Activated CD4-positive, alpha-beta T cell treated with anti-CD3 and anti-CD28 coated beads, Interleukin-2, amount 10 ng/mL, durations not matched to agents 7 days and 5 days (primary cell): ENCODE measurements around the gene CFAP58. TPM values are rescaled to one million over a fixed set of nuclear protein-coding genes. Genes with fewer than 3 reads are reported as not detected.

Experiments
- CTCF ChIA-PET: fragments of 350-600 bp; sonication (Branson Sonifier 250); formaldehyde crosslinking; loops from one replicate; lab custom pipeline; 2021; ENCODE audit warnings: antibody characterized with exemption; lab: Charles Lee
- POLR2A ChIA-PET: fragments of 350-600 bp; sonication (Branson Sonifier 250); formaldehyde crosslinking; loops from one replicate; lab custom pipeline; 2021; ENCODE audit warnings: antibody characterized with exemption; lab: Charles Lee
- DNase-seq: peaks from one replicate; pipeline ENCODE4 v3.0.0-alpha.2; 2020
- H3K27ac Mint-ChIP-seq: one replicate; pipeline ENCODE4 v1.8.0; 2021; ENCODE audit warnings: mild to moderate bottlenecking, moderate library complexity, mixed read lengths
- H3K27me3 Mint-ChIP-seq: one replicate; pipeline ENCODE4 v1.8.0; 2021; ENCODE audit warnings: mixed read lengths
- H3K36me3 Mint-ChIP-seq: one replicate; pipeline ENCODE4 v1.8.0; 2021; ENCODE audit warnings: low read depth, mixed read lengths
- H3K4me1 Mint-ChIP-seq: one replicate; pipeline ENCODE4 v1.8.0; 2021; ENCODE audit warnings: mixed read lengths
- H3K4me3 Mint-ChIP-seq: one replicate; pipeline ENCODE4 v1.8.0; 2021; ENCODE audit warnings: mild to moderate bottlenecking, moderate library complexity, mixed read lengths
- H3K9me3 Mint-ChIP-seq: one replicate; pipeline ENCODE4 v1.8.0; 2021; ENCODE audit warnings: mixed read lengths
- total RNA-seq, 2 experiments: library from RNA; stranded (reverse); gene quantifications; one replicate each; pipeline ENCODE4 v1.2.3, GENCODE V29; 2021

The CFAP58 gene
- total RNA-seq, 2 experiments from 2014 or later: 0.22 to 0.27 TPM

DNA sequence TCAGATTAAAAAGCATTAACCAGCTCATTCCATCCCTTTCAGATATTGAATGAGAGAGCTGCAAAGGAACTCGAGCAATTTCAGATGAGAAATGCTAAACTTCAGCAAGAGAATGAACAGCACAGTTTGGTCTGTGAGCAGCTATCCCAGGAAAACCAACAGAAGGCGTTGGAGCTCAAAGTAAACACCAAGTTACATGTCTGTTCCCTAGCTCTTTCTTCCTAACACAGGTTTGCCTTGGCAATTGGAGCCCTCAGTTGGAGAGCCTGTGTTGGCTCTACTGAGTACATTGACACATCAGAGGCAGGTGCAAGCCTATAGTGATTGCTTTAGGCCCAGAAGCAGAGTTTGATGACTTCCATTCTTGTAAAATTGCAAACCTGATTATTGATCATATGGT is 14.7 kb downstream of the CFAP58 start:
- H3K27me3 Mint-ChIP-seq: peaks cover 26% of the 10 kb centered on the region
- no peaks in the 10 kb centered on the region for H3K4me1 Mint-ChIP-seq
- no peak overlapping the region for H3K4me3 Mint-ChIP-seq
- CTCF ChIA-PET: no interaction called here
- H3K27ac Mint-ChIP-seq: no peak overlapping the region
- H3K9me3 Mint-ChIP-seq: no peaks in the 10 kb centered on the region
- POLR2A ChIA-PET: no interaction called here
- DNase-seq: no peak
- no peaks in the 10 kb centered on the region for H3K36me3 Mint-ChIP-seq

DNA sequence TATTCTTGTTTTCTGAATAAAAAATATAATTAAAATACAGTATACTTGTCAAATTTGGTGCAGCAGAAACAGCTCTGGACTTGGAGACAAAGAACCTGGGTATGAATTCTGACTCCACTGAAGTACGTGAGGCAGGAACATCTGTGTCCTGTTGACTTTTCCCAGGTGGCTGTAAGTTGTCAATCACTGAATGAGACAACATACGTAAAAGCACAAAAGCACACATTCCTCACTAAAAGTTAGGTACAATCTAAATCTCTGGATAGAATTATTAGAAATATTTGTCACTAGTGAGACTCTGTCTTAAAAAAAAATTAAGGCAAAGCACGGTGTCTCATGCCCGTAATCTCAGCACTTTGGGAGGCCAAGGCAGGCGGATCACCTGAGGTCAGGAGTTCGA is 18.1 kb downstream of the CFAP58 start:
- no peak for DNase-seq
- ChIA-PET POLR2A (no interaction called here), CTCF (no interaction called here)
- no peaks in the 10 kb centered on the region for H3K36me3 Mint-ChIP-seq
- H3K4me3 Mint-ChIP-seq: no peak overlapping the region
- no peaks in the 10 kb centered on the region for H3K4me1 Mint-ChIP-seq
- no peaks in the 10 kb centered on the region for H3K9me3 Mint-ChIP-seq
- peaks cover 30% of the 10 kb centered on the region for H3K27me3 Mint-ChIP-seq
- no peak overlapping the region for H3K27ac Mint-ChIP-seq

DNA sequence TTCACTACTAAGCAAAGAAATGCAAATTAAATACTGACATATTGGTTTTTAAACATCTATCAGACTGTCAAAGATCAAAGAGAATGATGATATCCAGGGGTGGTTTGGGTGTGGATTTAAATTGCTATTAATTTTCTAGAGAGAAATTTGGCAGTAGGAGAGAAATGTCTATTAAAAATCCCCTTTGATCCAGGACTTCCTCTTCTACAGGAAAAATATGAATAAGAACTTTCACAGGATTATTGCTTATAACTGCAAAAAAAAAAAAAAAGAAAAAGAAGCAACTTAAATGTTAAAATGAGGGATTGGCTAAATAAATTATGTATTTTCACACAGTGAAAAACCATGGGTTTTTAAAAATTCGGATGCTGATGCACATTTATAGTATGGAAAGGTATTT is 21.0 kb downstream of the CFAP58 start:
- Mint-ChIP-seq H3K27ac (no peak overlapping the region), H3K9me3 (no peaks in the 10 kb centered on the region), H3K4me3 (no peak overlapping the region), H3K36me3 (no peaks in the 10 kb centered on the region), H3K4me1 (no peaks in the 10 kb centered on the region), H3K27me3 (peaks cover 39% of the 10 kb centered on the region)
- ChIA-PET CTCF (interaction anchor here (0.7 kb wide), 1 partner anchor 158 kb away, joined by 3 read pairs; no protein-coding TSS in a partner anchor), POLR2A (no interaction called here)
- no peak for DNase-seq

DNA sequence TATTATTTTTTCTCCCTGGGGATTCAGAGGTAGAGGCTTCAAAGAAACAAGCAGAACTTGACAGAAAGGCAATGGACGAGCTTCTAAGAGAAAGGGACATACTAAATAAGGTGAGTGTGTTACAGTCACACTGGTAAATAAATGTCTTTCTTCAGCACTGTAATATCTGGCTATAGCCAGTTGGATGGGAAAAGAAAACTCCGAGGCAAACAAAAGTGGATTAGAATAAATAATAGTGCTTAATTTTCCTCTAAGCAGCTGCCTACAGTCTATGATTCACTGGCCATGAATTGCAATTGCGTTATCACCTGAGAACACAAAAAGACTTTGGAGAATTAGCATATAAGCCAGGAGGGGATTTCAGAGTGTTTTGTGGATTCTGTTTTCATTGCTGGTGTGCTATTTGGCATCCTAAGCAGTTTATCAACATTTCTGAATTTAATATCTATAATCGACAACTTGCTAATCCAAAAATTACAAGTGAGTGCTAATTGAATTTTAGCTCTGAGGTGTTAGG is 23.2 kb downstream of the CFAP58 start:
- H3K4me1 Mint-ChIP-seq: no peaks in the 10 kb centered on the region
- ChIA-PET POLR2A (no interaction called here), CTCF (interaction anchor here (0.6 kb wide), 1 partner anchor 39 kb away, joined by 4 read pairs; no protein-coding TSS in a partner anchor)
- no peak for DNase-seq
- no peaks in the 10 kb centered on the region for H3K9me3 Mint-ChIP-seq
- peaks cover 36% of the 10 kb centered on the region for H3K27me3 Mint-ChIP-seq
- no peak overlapping the region for H3K27ac Mint-ChIP-seq
- H3K4me3 Mint-ChIP-seq: no peak overlapping the region
- H3K36me3 Mint-ChIP-seq: no peaks in the 10 kb centered on the region

DNA sequence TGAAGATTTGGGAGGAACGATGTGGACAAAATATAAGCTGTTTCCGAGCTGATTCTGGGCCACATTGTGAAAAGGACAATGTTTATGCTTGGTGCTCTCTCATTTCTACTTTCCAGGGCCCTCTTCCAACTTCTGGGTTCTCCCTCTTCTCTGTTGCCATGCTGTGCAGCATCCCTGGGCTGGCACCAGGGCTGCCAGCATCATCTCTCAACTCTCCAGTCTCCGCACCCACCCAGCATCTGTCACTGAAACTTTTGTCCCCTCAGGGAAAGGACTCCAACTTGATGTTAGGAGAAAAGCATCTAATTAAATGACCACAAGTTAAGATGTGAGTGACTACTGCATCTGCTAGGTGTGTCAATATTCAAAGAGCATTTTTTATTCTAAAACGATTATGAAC is 26.7 kb downstream of the CFAP58 start:
- Mint-ChIP-seq H3K36me3 (no peaks in the 10 kb centered on the region), H3K9me3 (no peaks in the 10 kb centered on the region), H3K4me1 (peaks cover 2% of the 10 kb centered on the region), H3K4me3 (no peak overlapping the region), H3K27me3 (peaks cover 39% of the 10 kb centered on the region), H3K27ac (no peak overlapping the region)
- no peak for DNase-seq
- POLR2A ChIA-PET: no interaction called here
- CTCF ChIA-PET: no interaction called here

DNA sequence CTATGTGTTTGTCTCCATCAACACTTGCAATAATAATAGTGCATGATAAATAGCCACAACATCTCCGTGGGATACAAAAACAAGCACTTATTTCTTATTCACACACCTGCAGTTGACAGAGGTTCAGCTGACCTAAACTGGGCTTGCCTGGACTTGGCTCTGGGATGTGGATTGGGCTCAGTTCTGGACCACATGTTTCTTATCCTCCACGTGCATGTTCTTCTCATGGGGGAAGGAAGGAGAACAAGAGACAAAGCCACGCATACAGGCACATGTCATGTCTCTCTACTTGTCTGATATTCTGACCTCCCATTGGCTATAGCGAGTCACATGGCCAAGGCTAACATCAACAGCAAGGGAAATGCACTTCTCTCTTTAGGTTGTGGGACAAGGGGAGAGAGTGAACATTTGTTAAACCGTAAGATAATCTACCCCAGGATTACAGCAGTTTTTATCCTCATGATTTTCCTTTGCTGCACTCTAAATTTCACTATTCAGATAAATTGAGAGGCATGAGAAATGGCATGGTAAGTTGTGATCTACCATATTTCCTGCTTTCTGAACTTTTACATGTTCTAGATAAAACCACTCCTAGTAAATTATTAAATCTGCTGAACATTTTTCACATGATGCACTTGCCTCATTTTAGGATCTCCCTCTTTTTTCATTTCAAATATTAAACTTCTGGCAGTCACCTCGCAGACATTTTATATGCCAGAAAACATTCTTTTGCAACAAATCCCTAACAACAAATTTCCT is 33.7 kb downstream of the CFAP58 start:
- Mint-ChIP-seq H3K27ac (no peak overlapping the region), H3K27me3 (peaks cover 27% of the 10 kb centered on the region), H3K9me3 (no peaks in the 10 kb centered on the region), H3K36me3 (no peaks in the 10 kb centered on the region), H3K4me1 (peaks cover 11% of the 10 kb centered on the region), H3K4me3 (no peak overlapping the region)
- CTCF ChIA-PET: no interaction called here
- POLR2A ChIA-PET: no interaction called here
- DNase-seq: no peak

DNA sequence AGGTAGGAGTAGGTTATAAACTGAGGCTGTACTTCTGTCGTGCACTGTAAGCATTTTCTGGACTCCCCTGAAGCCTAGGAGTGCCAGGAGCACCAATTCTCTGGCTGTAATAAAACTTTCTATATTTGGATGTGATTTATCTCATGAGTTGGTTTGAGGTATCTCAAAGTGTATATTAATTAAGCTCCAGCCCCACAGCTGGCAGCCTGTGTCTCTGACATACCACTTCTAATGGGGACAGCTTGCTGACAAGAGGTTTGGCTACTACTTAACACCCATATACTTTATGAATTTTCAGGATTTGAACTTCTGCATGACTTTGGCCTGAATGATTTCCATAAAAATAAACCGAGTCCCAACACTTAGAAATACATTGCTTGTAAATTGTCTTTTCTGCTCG is 35.2 kb downstream of the CFAP58 start:
- H3K36me3 Mint-ChIP-seq: no peaks in the 10 kb centered on the region
- H3K9me3 Mint-ChIP-seq: no peaks in the 10 kb centered on the region
- peaks cover 11% of the 10 kb centered on the region for H3K4me1 Mint-ChIP-seq
- DNase-seq: no peak
- H3K4me3 Mint-ChIP-seq: no peak overlapping the region
- ChIA-PET POLR2A (no interaction called here), CTCF (no interaction called here)
- H3K27me3 Mint-ChIP-seq: peaks cover 29% of the 10 kb centered on the region
- no peak overlapping the region for H3K27ac Mint-ChIP-seq

DNA sequence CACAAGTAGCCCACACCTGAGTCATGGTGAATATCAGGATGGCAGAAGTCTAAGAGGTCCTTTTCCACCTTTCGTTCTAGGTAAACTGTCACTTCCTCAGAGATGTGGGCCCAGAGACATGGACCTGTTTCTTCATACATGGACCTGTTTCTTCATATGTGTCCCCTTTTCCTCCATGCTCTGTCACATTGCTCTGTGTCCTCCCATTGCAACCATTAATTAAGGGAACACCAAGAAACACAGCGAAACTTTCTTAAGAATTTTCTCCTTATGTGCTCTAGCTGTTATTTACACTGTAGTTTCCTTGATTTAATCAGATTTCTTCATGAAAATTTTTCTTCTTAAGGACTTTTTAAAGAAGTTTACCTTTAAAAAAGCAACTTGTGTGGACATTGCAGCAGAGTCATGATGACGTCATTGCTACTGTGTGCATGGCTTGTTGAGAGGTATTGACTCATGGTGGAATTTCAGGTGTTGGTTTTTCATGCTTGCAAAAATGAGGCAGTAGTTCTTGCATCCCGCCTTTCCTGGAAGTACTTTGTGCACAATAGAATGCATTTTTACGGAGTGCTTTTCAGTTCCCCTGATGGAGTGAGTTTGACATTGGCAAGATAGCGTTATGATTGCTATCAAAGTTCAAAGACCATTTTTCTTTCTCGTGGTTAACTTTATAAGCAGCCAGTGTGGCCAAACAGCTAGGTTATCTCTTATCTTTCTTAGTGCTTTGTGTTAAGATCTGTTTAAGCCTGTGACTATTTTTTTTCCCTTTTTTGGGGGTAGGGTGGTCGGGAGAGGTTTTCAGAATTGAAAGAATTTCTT is 37.7 kb downstream of the CFAP58 start:
- DNase-seq: no peak
- Mint-ChIP-seq H3K4me3 (no peak overlapping the region), H3K36me3 (no peaks in the 10 kb centered on the region), H3K4me1 (peaks cover 9% of the 10 kb centered on the region), H3K27me3 (peaks cover 23% of the 10 kb centered on the region), H3K27ac (no peak overlapping the region), H3K9me3 (no peaks in the 10 kb centered on the region)
- CTCF ChIA-PET: interaction anchor here (1.3 kb wide), 1 partner anchor 40 kb away, joined by 3 read pairs; no protein-coding TSS in a partner anchor
- POLR2A ChIA-PET: no interaction called here

DNA sequence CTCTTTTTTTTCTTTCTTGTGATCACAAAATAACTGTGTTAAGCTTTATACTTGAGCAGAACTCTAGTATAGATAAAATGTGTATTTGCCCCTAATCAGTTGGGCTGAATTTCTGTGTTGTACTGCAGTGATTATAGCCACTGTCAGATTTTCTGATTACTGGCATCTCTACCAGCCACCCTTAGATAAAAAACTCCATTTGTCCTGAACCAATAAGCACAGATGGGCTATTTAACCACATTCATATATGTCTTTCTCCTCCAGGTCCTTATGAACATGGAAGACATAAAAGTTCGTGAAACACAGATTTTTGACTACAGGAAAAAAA is 38.3 kb downstream of the CFAP58 start:
- POLR2A ChIA-PET: no interaction called here
- H3K27ac Mint-ChIP-seq: no peak overlapping the region
- H3K27me3 Mint-ChIP-seq: peaks cover 23% of the 10 kb centered on the region
- peaks cover 9% of the 10 kb centered on the region for H3K4me1 Mint-ChIP-seq
- no peaks in the 10 kb centered on the region for H3K9me3 Mint-ChIP-seq
- no peak overlapping the region for H3K4me3 Mint-ChIP-seq
- CTCF ChIA-PET: interaction anchor here (1.3 kb wide), 1 partner anchor 41 kb away, joined by 3 read pairs; no protein-coding TSS in a partner anchor
- no peaks in the 10 kb centered on the region for H3K36me3 Mint-ChIP-seq
- no peak for DNase-seq

DNA sequence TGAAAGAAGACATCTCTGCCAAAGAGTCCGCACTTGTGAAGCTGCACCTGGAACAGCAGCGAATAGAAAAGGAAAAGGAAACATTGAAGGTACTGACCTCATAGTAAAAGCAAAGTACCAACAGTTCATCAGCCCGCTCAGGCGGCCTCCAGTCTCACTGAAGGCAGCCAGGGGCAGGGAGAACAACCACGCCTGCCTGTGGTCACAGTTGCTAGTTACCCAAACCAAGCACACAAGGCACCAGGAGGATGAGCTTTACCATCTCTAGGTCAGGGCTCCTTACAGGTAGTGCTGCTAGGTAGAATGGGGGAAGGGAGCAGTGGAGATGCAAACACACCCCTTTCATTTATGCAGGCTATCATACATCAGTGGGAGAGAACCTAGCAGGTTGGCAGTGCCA is 39.8 kb downstream of the CFAP58 start:
- no peak overlapping the region for H3K4me3 Mint-ChIP-seq
- H3K36me3 Mint-ChIP-seq: no peaks in the 10 kb centered on the region
- no peak overlapping the region for H3K27ac Mint-ChIP-seq
- H3K9me3 Mint-ChIP-seq: no peaks in the 10 kb centered on the region
- CTCF ChIA-PET: interaction anchor here (1.3 kb wide), 1 partner anchor 12 kb away, joined by 3 read pairs; no protein-coding TSS in a partner anchor
- POLR2A ChIA-PET: no interaction called here
- H3K27me3 Mint-ChIP-seq: peaks cover 32% of the 10 kb centered on the region
- H3K4me1 Mint-ChIP-seq: no peaks in the 10 kb centered on the region
- DNase-seq: no peak

DNA sequence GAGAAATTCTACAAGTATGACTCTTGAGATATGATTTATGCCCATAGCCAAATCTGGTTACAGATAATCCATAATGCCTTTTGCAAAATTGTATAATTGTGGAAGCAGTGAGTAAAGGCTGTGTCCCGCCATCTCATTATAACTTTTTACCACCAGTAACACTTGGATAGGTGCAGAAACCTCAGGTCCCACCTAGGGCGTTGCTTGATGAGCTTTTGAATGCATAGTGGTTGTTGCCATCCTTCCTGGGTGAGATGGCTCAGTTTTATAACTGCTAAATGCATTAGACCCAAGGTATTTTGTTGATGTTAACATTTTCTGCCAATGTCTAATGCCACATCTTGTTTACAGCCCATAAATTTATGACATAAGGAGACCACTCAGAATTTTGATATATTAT is 42.9 kb downstream of the CFAP58 start:
- CTCF ChIA-PET: no interaction called here
- H3K4me3 Mint-ChIP-seq: no peak overlapping the region
- H3K27ac Mint-ChIP-seq: no peak overlapping the region

DNA sequence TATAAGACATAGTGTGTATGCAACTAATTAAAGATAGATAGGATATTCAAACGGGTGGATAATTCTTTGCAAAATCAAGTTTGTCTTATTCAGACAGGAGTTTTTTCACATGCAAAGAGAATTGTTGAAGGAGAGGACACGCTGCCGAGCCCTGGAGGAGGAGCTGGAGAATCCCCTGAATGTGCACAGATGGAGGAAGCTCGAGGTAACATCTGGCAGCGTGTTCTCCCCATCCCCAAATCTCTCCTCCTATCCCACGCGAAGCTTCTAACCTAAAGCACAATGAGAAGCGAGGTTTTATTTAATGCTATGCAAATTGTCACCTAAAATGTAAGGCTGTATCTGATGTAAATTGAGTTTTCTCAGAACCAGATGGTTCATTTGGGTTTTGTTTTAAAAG is 50.0 kb downstream of the CFAP58 start:
- H3K36me3 Mint-ChIP-seq: no peaks in the 10 kb centered on the region

More for the DNA sequence above, 42.9 kb downstream of the CFAP58 start:
- no peaks in the 10 kb centered on the region for H3K36me3 Mint-ChIP-seq
- POLR2A ChIA-PET: no interaction called here
- H3K4me1 Mint-ChIP-seq: no peaks in the 10 kb centered on the region
- no peak for DNase-seq
- H3K27me3 Mint-ChIP-seq: peaks cover 26% of the 10 kb centered on the region
- H3K9me3 Mint-ChIP-seq: no peaks in the 10 kb centered on the region

More for the DNA sequence above, 50.0 kb downstream of the CFAP58 start:
- ChIA-PET POLR2A (no interaction called here), CTCF (no interaction called here)
- Mint-ChIP-seq H3K27ac (no peak overlapping the region), H3K4me1 (peaks cover 2% of the 10 kb centered on the region), H3K9me3 (no peaks in the 10 kb centered on the region), H3K27me3 (peaks cover 23% of the 10 kb centered on the region), H3K4me3 (no peak overlapping the region)
- DNase-seq: no peak
